ENCODE data around the gene KRT76. TPM values are rescaled to one million over a fixed set of nuclear protein-coding genes. Genes with fewer than 3 reads are reported as not detected.

The KRT76 gene
- total RNA-seq, 1 donor from 2014 or later, result not detected

GRCh38 chr12:52742822-52743457, 34.2 kb downstream of the KRT76 start:
- Mint-ChIP-seq H3K9me3 (no peaks in the 10 kb centered on the region), H3K4me1 (no peaks in the 10 kb centered on the region), H3K27ac (no peak overlapping the region), H3K36me3 (ENCODE audit: low read depth) (no peaks in the 10 kb centered on the region), H3K27me3 (peaks cover 4% of the 10 kb centered on the region), H3K4me3 (no peak overlapping the region)
- intact Hi-C loops (cut with micrococcal nuclease), result no loop called here
- no peak for DNase-seq

- no peaks in the 10 kb centered on the region for H3K4me1 Mint-ChIP-seq
- H3K4me3 Mint-ChIP-seq, result no peak overlapping the region
- H3K27ac Mint-ChIP-seq, result no peak overlapping the region
- peaks cover 4% of the 10 kb centered on the region for H3K27me3 Mint-ChIP-seq
- DNase-seq, result no peak
- no peaks in the 10 kb centered on the region for H3K9me3 Mint-ChIP-seq
- H3K36me3 Mint-ChIP-seq (ENCODE audit: low read depth), result no peaks in the 10 kb centered on the region
- intact Hi-C loops (cut with micrococcal nuclease), result no loop called here
Measured at GRCh38 chr12:52742196-52742580, 35.0 kb downstream of the KRT76 start.

GRCh38 chr12:52741375-52742195, 35.6 kb downstream of the KRT76 start:
- no peak overlapping the region for H3K27ac Mint-ChIP-seq
- intact Hi-C loops (cut with micrococcal nuclease), result no loop called here

GRCh38 chr12:52740584-52740983, 36.6 kb downstream of the KRT76 start:
- Mint-ChIP-seq H3K27me3 (peaks cover 6% of the 10 kb centered on the region), H3K27ac (no peak overlapping the region), H3K4me3 (no peak overlapping the region), H3K4me1 (no peaks in the 10 kb centered on the region), H3K9me3 (no peaks in the 10 kb centered on the region), H3K36me3 (ENCODE audit: low read depth) (no peaks in the 10 kb centered on the region)
- intact Hi-C loops (cut with micrococcal nuclease), result no loop called here
- no peak for DNase-seq

More at GRCh38 chr12:52741375-52742195, 35.6 kb downstream of the KRT76 start:
- Mint-ChIP-seq H3K36me3 (ENCODE audit: low read depth) (no peaks in the 10 kb centered on the region), H3K4me3 (no peak overlapping the region), H3K27me3 (peaks cover 6% of the 10 kb centered on the region), H3K9me3 (no peaks in the 10 kb centered on the region), H3K4me1 (no peaks in the 10 kb centered on the region)
- peak; percentile 91 for DNase-seq

- Mint-ChIP-seq H3K27me3 (peaks cover 6% of the 10 kb centered on the region), H3K9me3 (no peaks in the 10 kb centered on the region), H3K36me3 (ENCODE audit: low read depth) (no peaks in the 10 kb centered on the region), H3K27ac (no peak overlapping the region), H3K4me1 (no peaks in the 10 kb centered on the region), H3K4me3 (no peak overlapping the region)
- intact Hi-C loops (cut with micrococcal nuclease), result no loop called here
- no peak for DNase-seq
Measured at GRCh38 chr12:52739963-52740362, 37.2 kb downstream of the KRT76 start.

GRCh38 chr12:52735816-52736632, 41.1 kb downstream of the KRT76 start:
- no peaks in the 10 kb centered on the region for H3K4me1 Mint-ChIP-seq
- no peak for DNase-seq
- H3K9me3 Mint-ChIP-seq, result no peaks in the 10 kb centered on the region
- no peak overlapping the region for H3K4me3 Mint-ChIP-seq
- no peaks in the 10 kb centered on the region for H3K36me3 Mint-ChIP-seq (ENCODE audit: low read depth)
- H3K27me3 Mint-ChIP-seq, result peaks cover 6% of the 10 kb centered on the region
- intact Hi-C loops (cut with micrococcal nuclease), result no loop called here
- H3K27ac Mint-ChIP-seq, result no peak overlapping the region

GRCh38 chr12:52735106-52735505, 42.0 kb downstream of the KRT76 start:
- intact Hi-C loops (cut with micrococcal nuclease), result no loop called here
- Mint-ChIP-seq H3K27ac (no peak overlapping the region), H3K4me1 (no peaks in the 10 kb centered on the region), H3K27me3 (peaks cover 5% of the 10 kb centered on the region), H3K4me3 (no peak overlapping the region), H3K36me3 (ENCODE audit: low read depth) (no peaks in the 10 kb centered on the region), H3K9me3 (no peaks in the 10 kb centered on the region)
- DNase-seq, result no peak

- H3K9me3 Mint-ChIP-seq, result no peaks in the 10 kb centered on the region
- H3K36me3 Mint-ChIP-seq (ENCODE audit: low read depth), result no peaks in the 10 kb centered on the region
- no peak overlapping the region for H3K4me3 Mint-ChIP-seq
- peaks cover 10% of the 10 kb centered on the region for H3K27me3 Mint-ChIP-seq
- DNase-seq, result no peak
- no peaks in the 10 kb centered on the region for H3K4me1 Mint-ChIP-seq
- intact Hi-C loops (cut with micrococcal nuclease), result no loop called here
- no peak overlapping the region for H3K27ac Mint-ChIP-seq
Measured at GRCh38 chr12:52730793-52731192, 46.4 kb downstream of the KRT76 start.

- Mint-ChIP-seq H3K4me1 (no peaks in the 10 kb centered on the region), H3K27me3 (peaks cover 10% of the 10 kb centered on the region), H3K36me3 (ENCODE audit: low read depth) (no peaks in the 10 kb centered on the region), H3K27ac (no peak overlapping the region), H3K9me3 (no peaks in the 10 kb centered on the region), H3K4me3 (no peak overlapping the region)
- DNase-seq, result no peak
- intact Hi-C loops (cut with micrococcal nuclease), result no loop called here
Measured at GRCh38 chr12:52730383-52730782, 46.8 kb downstream of the KRT76 start.

GRCh38 chr12:52729147-52729546, 48.0 kb downstream of the KRT76 start:
- DNase-seq, result no peak
- Mint-ChIP-seq H3K27ac (no peak overlapping the region), H3K4me1 (no peaks in the 10 kb centered on the region), H3K27me3 (peaks cover 10% of the 10 kb centered on the region), H3K4me3 (no peak overlapping the region), H3K36me3 (ENCODE audit: low read depth) (no peaks in the 10 kb centered on the region), H3K9me3 (no peaks in the 10 kb centered on the region)
- intact Hi-C loops (cut with micrococcal nuclease), result no loop called here

GRCh38 chr12:52728374-52728773, 48.8 kb downstream of the KRT76 start:
- intact Hi-C loops (cut with micrococcal nuclease), result no loop called here
- no peaks in the 10 kb centered on the region for H3K9me3 Mint-ChIP-seq
- H3K4me3 Mint-ChIP-seq, result no peak overlapping the region
- H3K27ac Mint-ChIP-seq, result no peak overlapping the region
- H3K4me1 Mint-ChIP-seq, result no peaks in the 10 kb centered on the region
- DNase-seq, result no peak
- peaks cover 10% of the 10 kb centered on the region for H3K27me3 Mint-ChIP-seq
- H3K36me3 Mint-ChIP-seq (ENCODE audit: low read depth), result no peaks in the 10 kb centered on the region

- DNase-seq, result no peak
- H3K27me3 Mint-ChIP-seq, result peaks cover 10% of the 10 kb centered on the region
- no peak overlapping the region for H3K27ac Mint-ChIP-seq
- H3K4me1 Mint-ChIP-seq, result no peaks in the 10 kb centered on the region
- intact Hi-C loops (cut with micrococcal nuclease), result no loop called here
- H3K36me3 Mint-ChIP-seq (ENCODE audit: low read depth), result no peaks in the 10 kb centered on the region
- no peaks in the 10 kb centered on the region for H3K9me3 Mint-ChIP-seq
- no peak overlapping the region for H3K4me3 Mint-ChIP-seq
Measured at GRCh38 chr12:52727037-52727436, 50.1 kb downstream of the KRT76 start.

GRCh38 chr12:52726451-52726850, 50.7 kb downstream of the KRT76 start:
- H3K9me3 Mint-ChIP-seq, result no peaks in the 10 kb centered on the region
- intact Hi-C loops (cut with micrococcal nuclease), result no loop called here
- no peak overlapping the region for H3K4me3 Mint-ChIP-seq
- no peaks in the 10 kb centered on the region for H3K36me3 Mint-ChIP-seq (ENCODE audit: low read depth)
- H3K4me1 Mint-ChIP-seq, result no peaks in the 10 kb centered on the region
- peaks cover 10% of the 10 kb centered on the region for H3K27me3 Mint-ChIP-seq
- DNase-seq, result no peak
- H3K27ac Mint-ChIP-seq, result no peak overlapping the region

- Mint-ChIP-seq H3K4me3 (no peak overlapping the region), H3K27ac (no peak overlapping the region), H3K4me1 (no peaks in the 10 kb centered on the region), H3K36me3 (ENCODE audit: low read depth) (no peaks in the 10 kb centered on the region), H3K27me3 (peaks cover 10% of the 10 kb centered on the region), H3K9me3 (no peaks in the 10 kb centered on the region)
- no peak for DNase-seq
- intact Hi-C loops (cut with micrococcal nuclease), result no loop called here
Measured at GRCh38 chr12:52724384-52724783, 52.8 kb downstream of the KRT76 start.
